ENCODE data around the gene ANP32A.

ANP32A gene

DNA sequence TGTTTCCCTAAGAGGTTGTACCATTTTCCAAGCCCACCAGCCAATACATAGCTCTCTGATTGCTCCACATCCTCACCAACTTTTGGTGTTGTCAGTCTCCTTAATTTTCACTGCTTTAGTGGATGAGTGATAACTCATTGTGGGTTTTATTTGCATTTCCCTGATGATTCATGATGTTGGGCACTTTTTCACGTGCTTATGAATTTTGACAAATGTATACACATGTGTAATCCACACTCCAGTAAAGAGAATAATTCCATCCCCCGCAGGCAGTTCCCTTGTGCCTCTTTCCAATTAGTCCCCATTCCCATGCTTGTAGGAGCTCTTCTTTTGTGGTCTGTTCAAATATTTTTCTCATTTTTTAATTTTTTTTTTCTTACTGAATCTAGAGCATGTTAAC, 52.4 kb downstream of the ANP32A start:
- Histone ChIP-seq H3K9me3 (ENCODE audit: insufficient read depth, low read length, severe bottlenecking) (no peaks in the 10 kb centered on the region), H3K27ac (ENCODE audit: low read length) (no peak overlapping the region), H3K4me2 (ENCODE audit: insufficient read depth, low read length) (no peak overlapping the region), H2AFZ (ENCODE audit: low read depth, low read length) (no peak overlapping the region), H3K27me3 (ENCODE audit: insufficient read depth, low read length, poor library complexity) (peaks cover 3% of the 10 kb centered on the region), H3K4me1 (ENCODE audit: insufficient read depth, low read length) (no peaks in the 10 kb centered on the region), H3K4me3 (ENCODE audit: low read depth in 1 of 2, low read length in 2 of 2) (no peak overlapping the region), H3K36me3 (ENCODE audit: insufficient read depth, low read length) (no peaks in the 10 kb centered on the region), H4K20me1 (ENCODE audit: insufficient read depth, low read length) (no peaks in the 10 kb centered on the region), H3K79me2 (ENCODE audit: insufficient read depth, low read length) (no peaks in the 10 kb centered on the region), H3K9ac (ENCODE audit: low read depth, low read length) (no peak overlapping the region)
- TF ChIP-seq EZH2 (IDR thresholded peaks at IDR 0.05; ENCODE audit: borderline replicate concordance, low read depth, low read length, severe bottlenecking): no peak
- TF ChIP-seq, protein P1, sequence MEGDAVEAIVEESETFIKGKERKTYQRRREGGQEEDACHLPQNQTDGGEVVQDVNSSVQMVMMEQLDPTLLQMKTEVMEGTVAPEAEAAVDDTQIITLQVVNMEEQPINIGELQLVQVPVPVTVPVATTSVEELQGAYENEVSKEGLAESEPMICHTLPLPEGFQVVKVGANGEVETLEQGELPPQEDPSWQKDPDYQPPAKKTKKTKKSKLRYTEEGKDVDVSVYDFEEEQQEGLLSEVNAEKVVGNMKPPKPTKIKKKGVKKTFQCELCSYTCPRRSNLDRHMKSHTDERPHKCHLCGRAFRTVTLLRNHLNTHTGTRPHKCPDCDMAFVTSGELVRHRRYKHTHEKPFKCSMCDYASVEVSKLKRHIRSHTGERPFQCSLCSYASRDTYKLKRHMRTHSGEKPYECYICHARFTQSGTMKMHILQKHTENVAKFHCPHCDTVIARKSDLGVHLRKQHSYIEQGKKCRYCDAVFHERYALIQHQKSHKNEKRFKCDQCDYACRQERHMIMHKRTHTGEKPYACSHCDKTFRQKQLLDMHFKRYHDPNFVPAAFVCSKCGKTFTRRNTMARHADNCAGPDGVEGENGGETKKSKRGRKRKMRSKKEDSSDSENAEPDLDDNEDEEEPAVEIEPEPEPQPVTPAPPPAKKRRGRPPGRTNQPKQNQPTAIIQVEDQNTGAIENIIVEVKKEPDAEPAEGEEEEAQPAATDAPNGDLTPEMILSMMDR (IDR thresholded peaks at IDR 0.05; ENCODE audit: borderline replicate concordance, extremely low read depth, low read length, poor library complexity, severe bottlenecking): no peak
- no peak for ATAC-seq (ENCODE audit: insufficient read depth, low read depth)
- DNase-seq: no peak

DNA sequence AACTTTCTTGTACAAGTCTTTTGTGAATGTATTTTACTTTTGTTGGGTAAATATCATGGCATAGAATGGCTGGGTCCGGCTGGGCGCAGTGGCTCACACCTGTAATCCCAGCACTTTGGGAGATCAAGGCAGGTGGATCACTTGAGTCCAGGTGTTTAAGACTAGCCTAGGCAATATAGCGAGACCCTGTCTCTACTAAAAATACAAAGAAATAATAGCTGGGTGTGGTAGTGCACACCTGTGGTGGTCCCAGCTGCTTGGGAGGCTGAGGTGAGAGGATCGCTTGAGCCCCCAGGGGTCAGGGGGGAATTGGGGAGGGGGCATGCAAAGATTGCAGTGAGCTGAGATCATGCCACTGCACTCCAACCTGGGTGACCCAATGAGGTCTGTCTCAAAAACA, 52.9 kb downstream of the ANP32A start:
- no peaks in the 10 kb centered on the region for H3K4me1 ChIP-seq (ENCODE audit: insufficient read depth, low read length)
- no peak for TF ChIP-seq EZH2 (IDR thresholded peaks at IDR 0.05; ENCODE audit: borderline replicate concordance, low read depth, low read length, severe bottlenecking)
- TF ChIP-seq, protein P1 (IDR thresholded peaks at IDR 0.05; ENCODE audit: borderline replicate concordance, extremely low read depth, low read length, poor library complexity, severe bottlenecking): no peak
- peaks cover 3% of the 10 kb centered on the region for H3K27me3 ChIP-seq (ENCODE audit: insufficient read depth, low read length, poor library complexity)
- H3K36me3 ChIP-seq (ENCODE audit: insufficient read depth, low read length): no peaks in the 10 kb centered on the region
- H2AFZ ChIP-seq (ENCODE audit: low read depth, low read length): no peak overlapping the region
- no peaks in the 10 kb centered on the region for H3K79me2 ChIP-seq (ENCODE audit: insufficient read depth, low read length)
- H3K4me2 ChIP-seq (ENCODE audit: insufficient read depth, low read length): no peak overlapping the region
- no peak overlapping the region for H3K27ac ChIP-seq (ENCODE audit: low read length)
- no peak for ATAC-seq (ENCODE audit: insufficient read depth, low read depth)
- no peaks in the 10 kb centered on the region for H4K20me1 ChIP-seq (ENCODE audit: insufficient read depth, low read length)
- no peaks in the 10 kb centered on the region for H3K9me3 ChIP-seq (ENCODE audit: insufficient read depth, low read length, severe bottlenecking)
- no peak overlapping the region for H3K9ac ChIP-seq (ENCODE audit: low read depth, low read length)
- no peak overlapping the region for H3K4me3 ChIP-seq (ENCODE audit: low read depth in 1 of 2, low read length in 2 of 2)
- no peak for DNase-seq

DNA sequence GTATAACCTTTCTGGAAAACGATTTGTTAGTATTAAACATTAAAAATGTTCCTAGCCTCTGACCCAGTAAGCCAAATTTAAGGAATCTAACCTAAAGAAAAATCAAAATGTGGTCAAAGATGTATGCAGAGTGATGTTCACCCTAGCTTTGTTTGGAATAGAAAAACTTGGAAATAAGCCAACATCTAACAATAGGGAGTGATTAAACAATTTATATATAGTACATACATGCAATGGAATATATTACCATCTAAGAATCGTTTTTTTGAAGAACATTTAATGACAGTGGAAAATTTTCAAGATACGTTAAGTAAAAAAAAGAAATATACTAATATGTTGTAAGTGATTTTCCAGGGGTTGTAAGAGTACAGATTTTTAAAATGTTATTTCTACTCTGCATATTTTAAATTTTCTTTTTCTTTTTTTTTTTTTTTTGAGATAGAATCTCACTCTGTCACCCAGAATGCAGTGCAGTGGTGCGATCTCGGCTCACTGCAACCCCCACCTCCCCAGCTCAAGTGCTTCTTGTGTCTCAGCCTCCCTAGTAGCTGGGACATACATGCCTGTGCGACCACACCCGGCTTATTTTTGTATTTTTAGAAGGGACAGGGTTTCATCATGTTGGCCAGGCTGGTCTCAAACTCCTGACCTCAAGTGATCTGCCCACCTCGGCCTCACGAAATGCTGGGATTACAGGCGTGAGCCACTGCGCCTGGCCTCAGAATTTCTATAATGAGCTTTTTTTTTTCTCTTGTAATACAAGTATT, 54.9 kb downstream of the ANP32A start:
- DNase-seq (no peak), ATAC-seq (ENCODE audit: insufficient read depth, low read depth) (no peak)
- Histone ChIP-seq H3K4me3 (ENCODE audit: low read depth in 1 of 2, low read length in 2 of 2) (no peak overlapping the region), H3K4me1 (ENCODE audit: insufficient read depth, low read length) (no peaks in the 10 kb centered on the region), H2AFZ (ENCODE audit: low read depth, low read length) (no peak overlapping the region), H3K4me2 (ENCODE audit: insufficient read depth, low read length) (no peak overlapping the region), H3K27me3 (ENCODE audit: insufficient read depth, low read length, poor library complexity) (peaks cover 5% of the 10 kb centered on the region), H3K9me3 (ENCODE audit: insufficient read depth, low read length, severe bottlenecking) (no peaks in the 10 kb centered on the region), H3K9ac (ENCODE audit: low read depth, low read length) (no peak overlapping the region), H3K36me3 (ENCODE audit: insufficient read depth, low read length) (no peaks in the 10 kb centered on the region), H4K20me1 (ENCODE audit: insufficient read depth, low read length) (no peaks in the 10 kb centered on the region), H3K27ac (ENCODE audit: low read length) (no peak overlapping the region), H3K79me2 (ENCODE audit: insufficient read depth, low read length) (no peaks in the 10 kb centered on the region)
- no peak for TF ChIP-seq EZH2 (IDR thresholded peaks at IDR 0.05; ENCODE audit: borderline replicate concordance, low read depth, low read length, severe bottlenecking)
- TF ChIP-seq, protein P1 (IDR thresholded peaks at IDR 0.05; ENCODE audit: borderline replicate concordance, extremely low read depth, low read length, poor library complexity, severe bottlenecking): no peak

All from DND-41 (cell line).